Measurements from ENCODE around the gene USP21. TPM values are rescaled to one million over a fixed set of nuclear protein-coding genes. Genes with fewer than 3 reads are reported as not detected.

Gene USP21
- total and polyA plus RNA-seq, 2 of the 13 experiments (the other 11 are each of a cell fraction or from before 2014, with no cell fraction given), result 10.1 to 33.1 TPM

GRCh38 chr1:161159087-161159912, at the start of gene USP21 (continued):
- TF ChIP-seq ZNF782 (CRISPR knock-in tag; IDR thresholded peaks at IDR 0.05; ENCODE audit: borderline replicate concordance), result no peak
- TF ChIP-seq NFYC (CRISPR knock-in tag; IDR thresholded peaks at IDR 0.05), result peak; percentile 45; the same call in 1 of the 2 replicates
- TF ChIP-seq ZBTB42 (CRISPR knock-in tag; IDR thresholded peaks at IDR 0.05), result no peak
- no peak for TF ChIP-seq RFXAP (CRISPR knock-in tag; IDR thresholded peaks at IDR 0.05; ENCODE audit: borderline replicate concordance)
- TF ChIP-seq ZNF124 (CRISPR knock-in tag; IDR thresholded peaks at IDR 0.05), result 0 out of 2 replicates have a peak, but pooled peaks have one; percentile 23
- no peak for TF ChIP-seq MYPOP (CRISPR knock-in tag; IDR thresholded peaks at IDR 0.05)
- TF ChIP-seq EHMT2 (IDR thresholded peaks at IDR 0.05; ENCODE audit: borderline replicate concordance, low read depth, low read length), result no peak
- TF ChIP-seq, protein P1, sequence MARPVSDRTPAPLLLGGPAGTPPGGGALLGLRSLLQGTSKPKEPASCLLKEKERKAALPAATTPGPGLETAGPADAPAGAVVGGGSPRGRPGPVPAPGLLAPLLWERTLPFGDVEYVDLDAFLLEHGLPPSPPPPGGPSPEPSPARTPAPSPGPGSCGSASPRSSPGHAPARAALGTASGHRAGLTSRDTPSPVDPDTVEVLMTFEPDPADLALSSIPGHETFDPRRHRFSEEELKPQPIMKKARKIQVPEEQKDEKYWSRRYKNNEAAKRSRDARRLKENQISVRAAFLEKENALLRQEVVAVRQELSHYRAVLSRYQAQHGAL (CRISPR knock-in tag; IDR thresholded peaks at IDR 0.05; ENCODE audit: not compliant biosample characterization), result no peak
- no peak for TF ChIP-seq AKAP8 (CRISPR knock-in tag; IDR thresholded peaks at IDR 0.05)
- TF ChIP-seq HNRNPLL (IDR thresholded peaks at IDR 0.05; ENCODE audit: low read depth, low read length, poor library complexity, severe bottlenecking), result peak; percentile 51
- no peak for TF ChIP-seq RXRB (CRISPR knock-in tag; IDR thresholded peaks at IDR 0.05; ENCODE audit: borderline replicate concordance)
- TF ChIP-seq, protein P2, sequence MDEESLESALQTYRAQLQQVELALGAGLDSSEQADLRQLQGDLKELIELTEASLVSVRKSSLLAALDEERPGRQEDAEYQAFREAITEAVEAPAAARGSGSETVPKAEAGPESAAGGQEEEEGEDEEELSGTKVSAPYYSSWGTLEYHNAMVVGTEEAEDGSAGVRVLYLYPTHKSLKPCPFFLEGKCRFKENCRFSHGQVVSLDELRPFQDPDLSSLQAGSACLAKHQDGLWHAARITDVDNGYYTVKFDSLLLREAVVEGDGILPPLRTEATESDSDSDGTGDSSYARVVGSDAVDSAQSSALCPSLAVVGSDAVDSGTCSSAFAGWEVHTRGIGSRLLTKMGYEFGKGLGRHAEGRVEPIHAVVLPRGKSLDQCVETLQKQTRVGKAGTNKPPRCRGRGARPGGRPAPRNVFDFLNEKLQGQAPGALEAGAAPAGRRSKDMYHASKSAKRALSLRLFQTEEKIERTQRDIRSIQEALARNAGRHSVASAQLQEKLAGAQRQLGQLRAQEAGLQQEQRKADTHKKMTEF (CRISPR knock-in tag; IDR thresholded peaks at IDR 0.05), result 0 out of 2 replicates have a peak, but pooled peaks have one; percentile 45
- TF ChIP-seq KDM5B (CRISPR knock-in tag; IDR thresholded peaks at IDR 0.05; ENCODE audit: borderline replicate concordance), result peak; percentile 77; the same call in 1 of the 2 replicates
- TF ChIP-seq KDM5A (IDR thresholded peaks at IDR 0.05; ENCODE audit: borderline replicate concordance, low read length), result peak; percentile 88
- TF ChIP-seq ZNF160 (CRISPR knock-in tag; IDR thresholded peaks at IDR 0.05), result no peak
- TF ChIP-seq HMG20A (CRISPR knock-in tag; IDR thresholded peaks at IDR 0.05; ENCODE audit: borderline replicate concordance), result no peak
- peak; percentile 64 for TF ChIP-seq ZBTB38 (CRISPR knock-in tag; IDR thresholded peaks at IDR 0.05)
- no peak for TF ChIP-seq HIVEP1 (CRISPR knock-in tag; IDR thresholded peaks at IDR 0.05)
- peak; percentile 60 for TF ChIP-seq AGO1 (IDR thresholded peaks at IDR 0.05; ENCODE audit: low read depth, low read length, poor library complexity, severe bottlenecking)
- peak; percentile 78 for TF ChIP-seq GATAD1 (CRISPR knock-in tag; IDR thresholded peaks at IDR 0.05)
- no peak for TF ChIP-seq RERE (CRISPR knock-in tag; IDR thresholded peaks at IDR 0.05; ENCODE audit: low read depth)
